GM18526 (cell line): Measurements from ENCODE around the gene LTBP2.

Source experiments
- POLR2A ChIP-seq: IDR thresholded peaks from 3 replicates; pipeline ENCODE4 v1.6.1; 2011; ENCODE audit not compliant: insufficient read length; ENCODE audit errors: extremely low read depth

LTBP2 gene

DNA sequence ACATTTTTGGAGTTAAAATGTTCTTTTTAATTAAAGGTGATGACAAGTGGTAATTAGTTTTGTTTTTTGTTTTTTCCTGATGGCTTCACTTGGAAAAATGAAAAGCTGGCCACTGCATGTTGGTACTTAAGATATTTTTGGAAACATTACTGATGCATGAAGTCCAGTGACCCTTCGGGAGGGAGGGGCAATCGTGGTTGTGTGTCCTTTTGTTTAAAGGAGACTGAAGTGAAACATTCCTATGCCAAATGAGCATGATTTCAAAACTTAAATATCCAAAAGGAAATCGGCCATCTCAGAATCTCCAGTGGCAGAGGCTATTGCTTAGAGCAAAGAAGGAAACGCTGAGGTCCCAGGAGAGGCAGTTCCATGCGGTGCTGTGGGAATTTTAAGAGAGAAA, 20.1 kb downstream of the LTBP2 start:
- no peak for TF ChIP-seq POLR2A

DNA sequence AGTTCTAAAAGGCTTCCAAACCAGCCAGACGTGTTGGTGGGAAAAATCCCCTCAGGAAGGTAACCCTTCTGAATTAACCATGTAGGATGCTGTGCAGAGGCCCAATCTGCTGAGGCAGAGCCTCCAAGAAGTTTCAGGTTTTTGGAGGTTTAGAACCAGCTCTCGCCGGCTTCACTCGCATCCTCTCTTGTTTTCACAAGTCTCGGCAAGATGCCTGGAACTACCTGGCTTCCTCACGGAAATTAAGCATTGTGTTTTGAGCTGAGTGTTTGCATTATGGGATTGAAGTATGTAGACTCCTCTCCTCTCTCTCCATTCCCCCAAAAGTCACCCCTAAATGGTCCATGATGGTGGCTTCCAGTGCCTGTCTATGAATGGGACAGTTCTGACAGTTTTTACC, 20.6 kb downstream of the LTBP2 start:
- no peak for TF ChIP-seq POLR2A

GRCh38 chr14:74589291-74589879, 22.7 kb downstream of the LTBP2 start:
- no peak for TF ChIP-seq POLR2A

DNA sequence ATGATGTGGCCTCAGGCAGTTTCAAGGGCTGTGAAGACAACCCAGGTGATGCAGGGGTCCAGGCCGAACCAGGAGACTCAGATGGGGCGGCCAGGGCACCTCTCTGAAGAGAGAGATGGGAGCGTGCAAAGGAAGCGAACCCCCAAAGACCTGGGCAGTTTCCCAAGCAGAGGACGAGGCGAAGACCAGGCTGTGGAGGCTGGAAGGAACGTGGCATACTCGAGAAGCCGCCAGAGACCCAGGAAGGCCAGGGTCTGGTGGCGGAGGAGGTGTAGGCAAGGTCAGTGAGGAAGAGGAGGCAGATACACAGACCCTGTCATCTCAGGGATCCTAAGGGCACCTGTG, 24.7 kb downstream of the LTBP2 start:
- no peak for TF ChIP-seq POLR2A

DNA sequence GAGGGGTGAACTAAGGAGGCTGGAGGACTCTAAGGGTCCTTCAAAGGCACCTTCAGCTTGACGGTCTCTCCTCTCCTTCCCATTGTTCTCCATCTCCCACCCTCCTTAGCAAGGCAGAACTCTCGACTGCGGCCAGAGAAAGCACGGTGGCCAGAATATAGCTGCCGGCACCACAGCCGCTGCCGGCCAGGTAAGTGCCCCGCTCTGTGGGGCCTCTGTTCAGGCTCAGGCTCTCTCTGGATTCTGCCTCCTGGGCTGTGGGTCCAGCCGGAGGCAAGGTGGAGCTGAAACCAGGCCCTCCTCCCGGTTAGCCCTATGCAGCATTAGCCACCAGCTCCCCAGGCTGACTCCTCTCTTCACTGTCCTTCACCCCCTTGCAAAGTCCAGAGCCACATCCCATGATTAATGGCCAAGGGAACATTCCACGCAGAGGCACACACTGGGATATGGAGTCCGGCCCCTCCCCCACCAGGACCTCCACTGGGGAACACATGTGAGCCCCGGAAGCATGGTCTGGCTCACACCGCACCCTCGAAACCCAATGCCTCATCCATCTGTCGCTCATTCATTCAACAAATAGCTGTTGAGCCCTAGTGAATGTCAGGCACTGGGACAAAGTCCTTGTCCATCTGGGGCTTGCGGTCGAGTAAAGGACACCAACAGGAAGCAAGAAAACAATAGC, 25.2 kb downstream of the LTBP2 start:
- TF ChIP-seq POLR2A = no peak

DNA sequence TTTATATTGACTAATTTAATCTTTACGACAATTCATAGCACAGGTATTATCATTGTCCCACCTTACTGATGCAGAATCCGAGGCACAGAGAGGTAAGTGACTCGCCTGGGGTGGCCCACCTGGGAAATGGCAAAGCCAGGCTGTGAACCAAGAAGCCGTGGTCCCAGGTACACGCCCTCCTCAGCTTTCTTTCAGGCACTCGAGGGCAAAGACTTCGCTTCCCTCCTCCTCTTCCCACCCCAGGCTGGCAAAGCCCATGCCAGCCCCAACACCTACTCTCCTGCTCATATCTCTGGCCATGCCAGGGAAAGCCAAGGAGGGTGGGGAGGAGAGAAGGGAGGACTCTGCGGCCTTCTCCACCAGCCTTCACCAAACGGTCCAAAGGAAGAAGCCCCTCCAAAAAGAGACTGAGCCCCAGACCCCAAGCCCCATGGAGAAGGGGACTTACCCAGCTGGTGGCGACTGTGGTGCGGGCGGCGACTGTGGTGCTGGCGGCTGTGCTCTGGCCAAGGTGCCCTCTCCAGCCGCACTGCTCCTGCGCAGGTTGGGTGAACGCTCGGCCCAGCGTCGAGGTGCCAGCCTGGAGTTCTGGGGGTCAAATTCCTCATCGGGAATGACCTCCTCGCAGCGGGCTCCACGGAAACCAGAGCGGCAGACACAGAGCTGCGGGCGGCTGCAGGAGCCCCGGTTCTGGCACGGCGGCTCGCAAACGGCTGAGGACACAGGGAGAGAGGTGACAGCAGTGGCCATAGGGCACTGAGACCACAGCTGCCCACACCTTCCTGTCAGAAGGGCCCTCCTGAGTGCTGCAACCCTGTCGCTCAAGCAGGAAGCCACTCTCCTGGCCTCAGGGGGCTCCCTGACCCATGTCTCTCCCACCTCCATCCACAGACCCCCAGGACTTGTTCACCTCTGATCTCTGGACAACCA, 26.4 kb downstream of the LTBP2 start:
- TF ChIP-seq POLR2A = no peak

DNA sequence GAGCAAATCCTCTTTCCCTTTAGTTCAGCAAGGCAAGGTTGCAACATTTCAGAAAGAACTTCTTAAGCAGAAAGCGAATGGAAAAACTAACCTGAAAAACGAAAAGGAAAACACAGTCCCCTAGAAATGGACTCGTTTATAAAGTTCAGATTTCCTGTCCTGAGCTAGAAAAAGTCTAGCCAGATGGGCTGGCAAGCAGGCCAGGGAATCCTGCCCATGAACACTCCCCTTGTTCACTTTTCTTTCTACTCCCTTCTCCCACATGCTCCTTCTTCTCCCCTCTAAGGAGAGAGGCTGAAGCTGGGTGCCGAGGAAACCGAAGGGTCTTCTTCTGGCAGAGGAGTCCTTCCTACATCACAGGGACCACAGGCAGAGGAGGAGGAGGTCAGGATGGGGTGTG, 27.1 kb downstream of the LTBP2 start:
- TF ChIP-seq POLR2A = no peak

GRCh38 chr14:74583689-74584434, 28.2 kb downstream of the LTBP2 start:
- no peak for TF ChIP-seq POLR2A

- no peak for TF ChIP-seq POLR2A
Measured at GRCh38 chr14:74582910-74583581, 29.0 kb downstream of the LTBP2 start.

DNA sequence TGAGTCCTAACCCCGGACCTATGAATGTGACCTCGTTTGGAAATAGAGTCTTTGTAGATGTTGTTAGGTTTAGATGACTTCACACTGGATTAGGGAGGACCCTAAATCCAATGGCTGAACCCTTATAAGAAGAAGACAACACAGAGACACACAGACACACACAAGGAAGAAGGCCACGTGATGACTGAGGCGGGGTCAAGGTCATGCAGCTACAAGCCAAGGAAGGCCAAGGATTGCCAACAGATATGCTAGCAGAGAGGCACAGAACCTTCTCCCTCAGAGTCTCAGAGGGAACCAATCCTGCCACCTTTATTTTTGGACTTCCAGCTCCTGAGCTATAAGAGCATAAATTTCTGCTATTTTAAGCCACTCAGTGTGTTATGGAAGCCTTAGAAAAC, 31.8 kb downstream of the LTBP2 start:
- no peak for TF ChIP-seq POLR2A

GRCh38 chr14:74579447-74580274, 32.4 kb downstream of the LTBP2 start:
- TF ChIP-seq POLR2A = no peak

DNA sequence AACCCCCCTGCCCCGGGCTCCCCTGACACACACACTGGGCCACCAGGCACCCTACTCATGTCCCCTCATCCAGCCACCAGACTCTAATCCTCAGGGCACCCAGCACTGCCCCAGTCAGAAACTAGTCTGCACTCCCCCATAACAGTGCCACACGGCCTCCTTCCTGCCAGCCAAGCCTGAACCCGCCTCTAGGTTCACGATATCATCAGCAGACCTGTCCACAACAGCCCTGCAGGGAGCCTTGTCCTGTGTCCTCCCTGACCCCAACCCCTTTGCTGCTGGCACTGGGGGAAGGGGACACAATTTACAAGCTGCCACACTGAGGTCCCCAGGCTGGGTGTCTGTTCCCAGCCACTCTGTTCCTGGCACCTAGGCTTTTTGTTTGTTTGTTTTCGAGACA, 33.6 kb downstream of the LTBP2 start:
- no peak for TF ChIP-seq POLR2A

DNA sequence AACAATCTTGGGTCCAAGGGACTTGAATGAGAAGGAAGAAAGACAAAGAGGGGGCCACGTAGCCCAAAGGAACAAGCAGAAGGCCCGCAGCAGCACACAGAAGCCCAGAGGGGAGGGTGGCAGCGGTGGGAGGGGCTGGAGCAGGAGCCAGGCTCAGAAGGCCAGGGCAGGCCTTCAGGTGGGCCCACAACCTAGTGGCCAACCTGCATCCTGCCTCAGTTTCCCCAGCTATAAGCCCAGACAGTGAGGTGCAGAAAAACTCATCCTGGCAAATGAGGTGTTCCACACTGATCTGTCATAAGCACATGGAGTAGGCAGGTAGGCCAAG, 34.1 kb downstream of the LTBP2 start:
- no peak for TF ChIP-seq POLR2A

DNA sequence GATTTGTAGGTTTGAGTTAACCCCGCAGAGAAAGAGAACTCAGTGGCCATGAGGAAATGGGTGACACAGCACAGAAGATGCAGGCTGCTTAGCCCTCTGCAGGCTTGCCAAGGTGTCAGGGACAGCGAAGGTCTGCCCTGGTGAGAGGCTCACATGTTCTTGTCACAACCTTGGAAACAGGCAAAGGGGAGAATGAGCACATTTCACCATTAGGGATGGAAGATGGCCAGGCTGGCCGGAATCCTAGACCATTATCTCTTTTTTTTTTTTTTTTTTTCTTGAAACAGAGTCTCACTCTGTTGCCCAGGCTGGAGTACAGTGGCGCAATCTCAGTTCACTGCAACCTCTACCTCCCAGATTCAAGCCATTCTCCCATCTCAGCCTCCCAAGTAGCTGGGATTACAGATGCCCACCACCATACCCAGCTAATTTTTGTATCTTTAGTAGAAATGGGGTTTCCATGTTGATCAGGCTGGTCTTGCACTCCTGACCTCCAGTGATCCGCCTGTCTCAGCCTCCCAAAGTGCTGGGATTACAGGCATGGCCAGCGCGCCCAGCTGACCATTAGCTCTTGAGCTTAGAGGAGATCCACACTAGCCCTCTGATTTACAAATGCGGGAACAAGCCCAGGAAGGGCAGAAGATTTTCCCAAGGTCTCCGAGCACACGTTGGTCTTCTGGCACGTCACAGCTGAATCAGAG, 34.6 kb downstream of the LTBP2 start:
- TF ChIP-seq POLR2A = no peak
